NCI-H510A (cell line): Measurements from ENCODE around the gene TAF6L.
"Not testable (repeated sequence)": the region's sequence is repeated elsewhere in the genome, so short reads cannot be mapped to it uniquely, and the experiment has no call there.

Source experiments
- DNase-seq: peaks from one replicate; lab custom pipeline; 2025; lab: John Stamatoyannopoulos, UW

The TAF6L gene

GRCh38 chr11:62757846-62758788 is 13.1 kb upstream of the TAF6L start:
- no peak for DNase-seq

DNA sequence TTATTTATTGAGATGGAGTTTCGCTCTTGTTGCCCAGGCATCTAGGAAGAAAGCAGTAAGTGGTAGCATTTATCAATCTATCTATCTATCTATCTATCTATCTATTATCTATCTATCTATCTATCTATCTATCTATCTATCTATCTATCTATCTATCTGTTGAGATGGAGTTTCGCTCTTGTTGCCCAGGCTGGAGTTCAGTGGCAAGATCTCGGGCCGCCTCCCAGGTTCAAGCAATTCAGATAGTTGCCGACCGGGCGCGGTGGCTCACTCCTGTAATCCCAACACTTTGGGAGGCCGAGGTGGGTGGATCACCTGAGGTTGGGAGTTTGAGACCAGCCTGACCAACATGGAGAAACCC is 10.3 kb upstream of the TAF6L start:
- not testable (repeated sequence) for DNase-seq

DNA sequence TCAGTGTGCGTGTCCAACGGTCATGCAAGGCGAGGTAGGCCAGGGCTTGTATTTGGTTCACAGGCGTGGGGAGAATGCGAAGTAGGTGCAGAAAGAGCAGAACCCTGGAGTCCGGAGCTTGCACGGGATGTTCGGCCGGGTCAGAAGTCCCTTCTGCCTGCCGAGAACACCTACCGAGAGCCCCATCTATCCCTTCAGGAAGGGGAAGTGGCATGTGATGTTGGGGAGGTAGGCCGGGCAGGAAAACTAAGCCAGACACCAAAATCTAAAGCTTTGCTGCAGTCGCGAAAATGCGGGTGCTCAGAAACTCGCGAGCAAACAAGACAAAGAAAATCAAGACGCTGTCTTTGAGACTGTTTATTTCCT is 435 bp upstream of the TAF6L start:
- no peak for DNase-seq

DNA sequence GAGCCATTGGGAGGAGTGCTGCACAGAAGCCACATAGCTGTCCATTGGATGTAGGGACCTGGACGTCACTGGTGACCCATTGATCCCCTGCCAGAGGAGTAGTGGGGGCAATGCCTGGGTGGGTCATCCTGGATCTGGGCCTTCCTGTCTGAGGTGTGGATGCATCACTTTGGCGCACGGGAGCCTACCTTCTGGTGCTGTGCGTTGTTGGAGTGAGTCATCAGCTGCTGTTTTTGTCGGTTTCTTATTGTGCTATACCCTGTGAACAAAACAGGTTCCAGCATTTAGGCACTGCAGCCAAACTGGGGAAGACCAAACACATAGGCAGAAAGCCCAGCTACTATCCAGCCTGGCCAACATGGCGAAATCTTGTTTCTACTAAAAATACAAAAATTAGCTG is 3.2 kb downstream of the TAF6L start:
- no peak for DNase-seq

DNA sequence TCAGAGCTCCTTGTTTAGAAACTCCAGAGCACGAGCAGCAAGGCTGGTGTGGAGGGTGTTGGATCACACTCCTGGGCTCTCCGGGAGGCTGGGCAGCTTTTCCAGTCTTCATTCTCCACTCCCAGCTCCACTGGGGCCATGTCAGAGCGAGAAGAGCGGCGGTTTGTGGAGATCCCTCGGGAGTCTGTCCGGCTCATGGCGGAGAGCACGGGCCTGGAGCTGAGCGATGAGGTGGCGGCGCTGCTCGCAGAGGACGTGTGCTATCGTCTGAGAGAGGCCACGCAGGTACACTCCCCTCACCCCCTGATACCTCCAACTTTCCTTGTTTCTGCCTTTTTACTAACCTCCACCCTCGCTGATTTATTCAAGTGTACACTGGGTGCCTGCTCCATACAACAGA is 4.5 kb downstream of the TAF6L start:
- DNase-seq, result no peak

- no peak for DNase-seq
Observed at GRCh38 chr11:62777389-62777788, 6.2 kb downstream of the TAF6L start.

DNA sequence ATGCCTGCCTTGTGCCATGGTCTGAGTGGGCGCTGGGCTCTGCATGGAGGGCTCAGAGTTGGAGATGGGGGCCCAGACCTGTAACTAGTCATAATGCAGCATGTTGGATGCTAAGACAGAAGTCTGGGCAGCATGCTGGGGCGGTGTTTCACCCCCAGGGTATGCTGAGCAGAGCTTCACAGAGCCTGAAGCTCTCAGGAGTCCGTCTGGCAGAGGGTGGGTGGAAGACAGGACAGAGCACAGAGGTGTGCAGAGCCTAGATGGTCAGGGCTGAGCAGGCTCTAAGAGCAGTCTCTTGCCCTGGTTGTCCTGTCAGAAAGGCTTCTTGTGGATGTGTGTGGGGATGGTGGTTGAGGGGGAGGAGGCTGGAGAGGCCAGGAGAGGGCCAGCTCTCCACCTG is 7.2 kb downstream of the TAF6L start:
- DNase-seq, result no peak

GRCh38 chr11:62782753-62783152 is 11.6 kb downstream of the TAF6L start:
- DNase-seq, result no peak

DNA sequence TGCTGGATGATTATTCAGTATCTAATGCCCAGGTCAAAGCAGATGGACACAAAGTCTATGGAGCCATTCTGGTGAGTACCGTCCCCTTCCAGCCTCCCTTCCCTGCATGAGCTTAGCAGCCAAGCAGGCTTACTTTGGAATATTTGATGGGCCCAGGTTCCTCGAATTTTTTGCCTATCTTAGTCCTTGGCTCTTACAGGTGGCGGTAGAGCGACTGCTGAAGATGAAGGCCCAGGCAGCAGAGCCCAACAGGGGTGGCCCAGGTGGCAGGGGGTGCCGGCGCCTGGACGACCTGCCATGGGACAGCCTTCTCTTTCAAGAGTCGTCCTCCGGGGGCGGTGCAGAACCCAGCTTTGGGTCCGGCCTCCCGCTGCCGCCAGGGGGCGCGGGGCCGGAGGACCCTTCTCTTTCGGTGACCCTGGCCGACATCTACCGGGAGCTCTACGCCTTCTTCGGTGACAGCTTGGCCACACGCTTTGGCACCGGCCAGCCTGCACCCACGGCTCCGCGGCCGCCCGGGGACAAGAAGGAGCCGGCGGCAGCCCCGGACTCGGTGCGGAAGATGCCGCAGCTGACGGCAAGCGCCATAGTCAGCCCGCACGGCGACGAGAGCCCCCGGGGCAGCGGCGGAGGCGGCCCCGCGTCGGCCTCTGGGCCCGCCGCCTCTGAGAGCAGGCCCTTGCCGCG is 15.3 kb downstream of the TAF6L start:
- peak; percentile 77 for DNase-seq

- peak; percentile 98 for DNase-seq
Observed at GRCh38 chr11:62787005-62787759, 16.0 kb downstream of the TAF6L start, which contains the start of gene TMEM179B. TSS of gene TMEM179B (plus strand) at chr11:62787402. CDS start at chr11:62787432, 30 bp downstream.

DNA sequence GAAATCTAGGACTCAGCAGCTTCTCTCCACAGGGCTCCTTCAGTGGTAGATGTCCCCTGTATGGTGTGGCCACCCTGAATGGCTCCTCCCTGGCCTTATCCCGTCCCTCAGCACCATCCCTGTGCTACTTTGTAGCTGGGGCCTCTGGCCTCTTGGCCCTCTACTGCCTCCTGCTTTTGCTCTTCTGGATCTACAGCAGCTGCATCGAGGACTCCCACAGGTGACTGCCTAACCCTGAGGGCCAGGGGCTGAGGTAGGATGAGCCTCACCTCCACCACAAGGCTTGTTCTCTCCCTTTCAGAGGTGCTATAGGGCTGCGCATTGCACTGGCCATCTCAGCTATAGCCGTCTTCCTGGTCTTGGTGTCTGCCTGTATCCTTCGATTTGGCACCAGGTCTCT is 17.8 kb downstream of the TAF6L start:
- DNase-seq, result no peak

GRCh38 chr11:62789576-62789975 is 18.4 kb downstream of the TAF6L start:
- no peak for DNase-seq

DNA sequence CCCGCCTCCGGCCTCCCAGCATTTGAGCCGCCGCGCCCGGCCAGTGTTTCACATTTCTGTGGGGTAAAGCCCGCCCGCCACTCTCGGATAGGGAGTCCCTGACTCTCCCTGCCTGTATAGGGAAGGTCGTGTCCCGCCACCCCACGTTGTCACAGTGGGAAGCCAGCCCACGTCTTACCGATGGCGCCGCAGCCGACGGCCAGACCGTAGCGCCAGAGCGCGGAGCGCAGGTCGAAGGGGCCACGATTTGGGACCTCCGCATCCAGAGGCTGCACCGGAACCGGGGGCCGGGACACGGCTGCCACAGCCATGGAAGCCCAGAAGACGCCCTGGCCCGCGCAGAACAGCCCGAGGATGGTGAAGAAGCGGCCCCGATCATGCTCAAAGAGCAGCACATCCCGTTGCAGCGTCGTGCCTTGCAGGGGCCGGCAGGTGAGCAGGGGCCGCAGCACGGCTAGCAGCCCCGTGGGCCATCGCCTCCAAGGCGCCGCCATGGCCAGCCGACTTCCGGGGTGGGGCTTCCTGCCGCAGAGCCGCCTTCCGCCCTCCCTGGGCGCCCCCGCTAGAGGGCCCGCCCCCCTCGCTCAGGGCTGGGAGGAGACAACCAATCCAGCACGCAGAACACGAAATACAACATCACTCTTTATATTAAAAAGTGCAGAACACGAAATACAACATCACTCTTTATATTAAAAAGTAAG is 20.5 kb downstream of the TAF6L start, which contains the start of gene TMEM223:
Gene TMEM223, minus strand, starts transcription at position 506 of the 701 bp plus-strand sequence. Its CDS starts 12 bp downstream, at position 494.
- peak; percentile 71 for DNase-seq

DNA sequence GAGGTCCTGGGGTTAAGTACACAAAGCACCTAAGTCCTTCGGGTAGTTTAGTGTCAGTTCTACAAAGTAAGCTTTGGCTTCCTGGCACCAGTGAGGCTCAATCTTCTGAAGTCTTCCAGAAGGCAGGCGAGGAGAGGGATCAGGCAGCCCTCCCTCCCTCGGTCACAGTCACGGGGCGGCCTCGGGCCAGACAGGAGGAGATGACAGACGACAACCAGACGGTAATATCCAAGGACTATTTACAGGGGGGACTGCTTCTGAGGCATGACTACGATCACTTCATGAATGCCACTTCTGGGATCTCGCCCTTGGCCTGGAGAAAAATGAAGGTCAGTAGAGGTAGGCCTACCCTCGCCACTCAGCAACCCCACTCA is 21.0 kb downstream of the TAF6L start:
- DNase-seq, result no peak

GRCh38 chr11:62794201-62794775 is 23.1 kb downstream of the TAF6L start:
- DNase-seq, result no peak

DNA sequence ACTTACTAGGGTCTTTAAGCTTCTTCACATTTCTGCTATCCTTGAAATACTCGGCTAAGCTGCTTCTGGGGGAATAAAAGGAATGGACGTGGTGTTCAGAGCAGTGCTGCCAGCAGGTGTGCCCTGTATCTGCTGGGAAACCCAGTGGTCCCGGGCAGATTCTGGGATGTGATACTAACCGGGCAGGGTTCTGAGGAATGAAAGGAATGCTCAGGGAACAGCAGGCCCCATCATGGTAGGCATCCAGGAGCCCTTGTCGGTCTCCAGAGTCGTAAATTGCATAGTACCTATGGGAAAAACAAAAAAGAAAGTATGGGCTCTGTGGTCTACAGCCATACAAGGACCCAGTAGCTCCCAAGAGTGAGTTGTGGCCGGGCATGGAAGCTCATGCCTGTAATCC is 25.1 kb downstream of the TAF6L start:
- DNase-seq, result no peak

GRCh38 chr11:62799486-62799885 is 28.3 kb downstream of the TAF6L start:
- DNase-seq, result no peak

DNA sequence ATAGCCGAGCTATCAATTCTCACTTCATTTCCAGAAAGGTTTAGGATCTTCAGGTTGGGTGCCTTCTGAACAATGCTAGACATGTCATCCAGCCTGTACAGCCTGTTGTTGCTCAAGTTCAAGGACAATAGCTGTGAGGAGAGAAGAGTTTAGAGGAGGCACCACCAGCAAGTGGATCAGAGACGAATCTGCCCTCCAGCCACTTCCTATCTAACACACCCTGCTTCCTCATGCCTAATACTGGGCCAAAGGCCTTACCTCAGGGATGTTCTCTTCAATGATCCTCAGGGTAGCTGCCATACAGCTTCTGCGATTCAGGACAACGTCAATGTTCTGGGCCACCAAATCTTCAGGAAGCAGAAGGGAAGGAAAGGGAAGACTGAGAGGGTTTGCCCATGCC is 29.9 kb downstream of the TAF6L start:
- DNase-seq, result no peak

DNA sequence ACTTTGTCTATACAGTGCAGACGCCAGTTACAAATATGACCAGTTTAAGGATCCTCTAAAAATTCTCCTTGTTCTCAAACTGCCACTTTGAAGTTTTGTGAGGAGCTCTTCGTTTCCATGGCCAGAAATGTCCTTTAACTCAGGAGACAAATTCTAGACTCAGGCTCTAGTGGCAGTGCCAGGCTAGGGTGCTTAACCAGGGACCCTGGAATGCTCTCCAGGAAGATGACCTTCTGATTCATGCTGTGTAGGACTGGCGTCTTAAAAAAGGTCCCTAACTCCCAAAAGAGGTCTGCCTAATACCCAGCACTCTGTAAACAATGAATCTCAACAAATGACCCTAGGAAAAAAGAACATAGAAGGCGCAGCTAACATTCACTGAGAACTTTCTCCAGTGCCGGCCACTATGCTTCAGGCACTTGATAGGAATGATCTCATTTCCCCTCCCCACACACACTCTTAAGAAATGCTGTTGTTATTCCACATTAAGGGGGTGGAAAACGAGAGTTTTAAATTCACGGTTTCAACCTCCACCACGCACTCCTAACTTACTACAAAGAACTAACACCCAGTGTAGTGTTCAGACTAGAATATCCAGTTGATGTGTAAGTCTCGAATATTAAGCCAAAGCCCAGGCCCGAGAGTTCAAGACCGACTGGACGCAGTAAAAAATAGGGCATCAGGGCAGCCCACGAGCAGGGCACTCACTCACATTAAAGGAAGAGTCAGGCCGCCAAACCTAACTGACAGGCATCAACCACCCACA is 33.3 kb downstream of the TAF6L start:
- no peak for DNase-seq

DNA sequence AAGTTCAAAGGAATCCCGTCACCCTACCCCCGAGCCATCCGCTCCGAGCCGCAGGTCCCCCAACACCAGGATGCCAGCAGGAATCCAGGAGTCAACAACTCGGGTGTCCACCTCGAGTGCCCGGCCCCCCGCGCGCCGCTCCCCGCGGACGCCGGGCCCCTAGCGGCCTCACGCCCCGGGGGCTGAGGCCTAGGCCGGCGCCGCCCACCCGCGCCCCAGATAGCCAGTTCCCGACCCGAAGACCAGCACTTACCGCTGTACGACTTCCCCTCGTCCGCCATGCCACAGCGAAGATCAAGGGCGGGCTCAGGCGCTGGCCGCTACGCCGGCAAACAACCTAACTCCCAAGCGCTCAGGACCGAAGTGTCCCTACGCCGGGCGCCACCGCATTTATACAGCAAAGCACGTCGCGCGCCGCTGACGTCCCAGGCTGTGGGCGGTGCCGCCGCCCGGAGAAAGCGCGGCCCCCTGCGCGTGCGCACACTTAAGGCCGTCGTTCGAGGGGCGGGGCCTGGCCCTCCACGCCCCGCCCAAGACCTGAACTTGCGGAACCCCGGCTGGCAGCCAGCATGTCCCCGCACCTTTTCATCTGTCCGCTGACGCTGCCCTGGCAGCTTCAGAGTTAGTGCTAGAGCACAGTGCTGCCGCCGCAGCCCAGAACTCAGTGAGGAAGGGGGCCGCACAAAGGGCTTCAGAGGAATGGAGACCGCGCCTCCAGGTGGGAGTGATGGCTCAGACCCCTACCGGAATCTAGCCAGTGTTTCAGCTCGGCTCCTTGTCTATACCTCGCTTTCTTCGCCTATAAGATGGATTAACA is 34.1 kb downstream of the TAF6L start, which contains the start of gene NXF1:
Gene NXF1, minus strand, starts transcription at position 365 of the 817 bp plus-strand sequence. Its CDS starts 84 bp downstream, at position 281.
- DNase-seq, result peak; percentile 90
